HepG2 (cell line): ENCODE results near the gene NMT2. TPM values are rescaled to one million over a fixed set of nuclear protein-coding genes. Genes with fewer than 3 reads are reported as not detected.

Source experiments
- IKZF1 ChIP-seq: fragments of 450-650 bp; IDR thresholded peaks from 2 replicates; pipeline ENCODE4 v1.7.1; 2016
- KAT2B ChIP-seq: fragments of 150-350 bp; IDR thresholded peaks from 2 replicates; pipeline ENCODE4 v1.6.1; 2014; ENCODE audit warnings: low read depth, low read length, borderline replicate concordance
- KDM4B ChIP-seq: sonication (generic); formaldehyde crosslinking; IDR thresholded peaks from 2 replicates; pipeline ENCODE4 v1.4.0; 2020; ENCODE audit warnings: missing genetic modification reagents
- KMT2B ChIP-seq: IDR thresholded peaks from 2 replicates; pipeline ENCODE4 v1.6.1; 2016; ENCODE audit warnings: missing genetic modification reagents, missing compliant biosample characterization
- MTA3 ChIP-seq: sonication (generic); formaldehyde crosslinking; IDR thresholded peaks from 2 replicates; pipeline ENCODE4 v1.4.0; 2020; ENCODE audit warnings: missing genetic modification reagents
- RELA ChIP-seq: sonication (generic); formaldehyde crosslinking; IDR thresholded peaks from 2 replicates; pipeline ENCODE4 v1.4.0; 2020; ENCODE audit warnings: missing genetic modification reagents
- SMAD3 ChIP-seq: sonication (generic); formaldehyde crosslinking; IDR thresholded peaks from 2 replicates; pipeline ENCODE4 v1.4.0; 2020; ENCODE audit warnings: missing genetic modification reagents
- SOX13 ChIP-seq, 3 experiments: fragments of 450-650 bp in 1 of 3; sonication (generic) in 1 of 3; formaldehyde crosslinking in 1 of 3; IDR thresholded peaks in 2 of 3; conservative IDR thresholded peaks in 1 of 3; 2 replicates each; pipeline versions ENCODE4 v1.5.0 to v1.6.1; 2016 to 2020; ENCODE audit warnings: antibody characterized with exemption in 1 of 3, mild to moderate bottlenecking in 1 of 3, missing compliant biosample characterization in 1 of 3, missing genetic modification reagents in 1 of 3, moderate library complexity in 1 of 3
- U2AF1 ChIP-seq: fragments of 200-400 bp; formaldehyde crosslinking; optimal IDR thresholded peaks from 2 replicates; pipeline ENCODE3; 2017; ENCODE audit warnings: mild to moderate bottlenecking, low read depth, low read length
- ZBTB8A ChIP-seq: sonication (generic); formaldehyde crosslinking; IDR thresholded peaks from 2 replicates; pipeline ENCODE4 v1.4.0; 2020; ENCODE audit warnings: mild to moderate bottlenecking, low read depth, missing genetic modification reagents, borderline replicate concordance
- ZNF121 ChIP-seq: sonication (generic); formaldehyde crosslinking; IDR thresholded peaks from 2 replicates; pipeline ENCODE4 v1.5.0; 2020; ENCODE audit warnings: mild to moderate bottlenecking, missing genetic modification reagents
- ZNF292 ChIP-seq: sonication (generic); formaldehyde crosslinking; IDR thresholded peaks from 2 replicates; pipeline ENCODE4 v1.8.1; 2022; ENCODE audit warnings: mild to moderate bottlenecking, low read depth, missing genetic modification reagents, borderline replicate concordance
- ZNF749 ChIP-seq: sonication (generic); formaldehyde crosslinking; IDR thresholded peaks from 2 replicates; pipeline ENCODE4 v1.8.0; 2022; ENCODE audit warnings: mild to moderate bottlenecking, missing genetic modification reagents, moderate library complexity, borderline replicate concordance
- ZSCAN31 ChIP-seq: sonication (generic); formaldehyde crosslinking; IDR thresholded peaks from 2 replicates; pipeline ENCODE4 v1.5.0; 2020; ENCODE audit warnings: low read depth, mild to moderate bottlenecking, missing genetic modification reagents
- ZZZ3 ChIP-seq: sonication (generic); formaldehyde crosslinking; IDR thresholded peaks from 2 replicates; pipeline ENCODE4 v1.4.0; 2020; ENCODE audit warnings: missing genetic modification reagents, mild to moderate bottlenecking, borderline replicate concordance
- polyA plus RNA-seq, 8 experiments: library from polyadenylated mRNA; depleted of rRNA in 3 of 8; stranded (reverse) in 7 of 8; unstranded in 1 of 8; fragments of >200 nt; fragmentation: Illumina TruSeq in 4 of 8; extraction: Trizol in 4 of 8; gene quantifications; 2 replicates each; pipeline versions ENCODE4 v1.2.1 to v1.2.3, GENCODE V29; 2011 to 2016; ENCODE audit warnings: low read depth in 4 of 8, missing spikeins in 1 of 8, mixed read lengths in 1 of 8; ENCODE audit not compliant: insufficient read depth in 1 of 8
- total RNA-seq, 5 experiments: library from RNA; depleted of rRNA; stranded (reverse); fragments of >200 nt; fragmentation: Illumina TruSeq; extraction: Trizol; gene quantifications; 2 replicates each; pipeline ENCODE4 v1.2.3, GENCODE V29; 2016; ENCODE audit warnings: low read depth in 1 of 5
- TF ChIP-seq, protein P1 (sequence below): sonication (generic); formaldehyde crosslinking; IDR thresholded peaks from 2 replicates; pipeline ENCODE4 v1.5.0; 2020; ENCODE audit warnings: missing genetic modification reagents
- TF ChIP-seq, protein P2 (sequence below): sonication (generic); formaldehyde crosslinking; IDR thresholded peaks from 2 replicates; pipeline ENCODE4 v1.4.0; 2020; ENCODE audit warnings: mild to moderate bottlenecking, missing genetic modification reagents, borderline replicate concordance
- TF ChIP-seq, protein P3 (sequence below): sonication (generic); formaldehyde crosslinking; IDR thresholded peaks from 2 replicates; pipeline ENCODE4 v1.8.1; 2023; ENCODE audit warnings: mild to moderate bottlenecking, inconsistent platforms, moderate library complexity, missing genetic modification reagents, borderline replicate concordance
- TF ChIP-seq, protein P4 (sequence below): sonication (generic); formaldehyde crosslinking; IDR thresholded peaks from 2 replicates; pipeline ENCODE4 v1.4.0; 2020; ENCODE audit warnings: missing genetic modification reagents, borderline replicate concordance

NMT2 gene
- total and polyA plus RNA-seq, 2 of the 13 experiments (the other 11 are each of a cell fraction or from before 2014, with no cell fraction given): 10.1 to 23.8 TPM

DNA sequence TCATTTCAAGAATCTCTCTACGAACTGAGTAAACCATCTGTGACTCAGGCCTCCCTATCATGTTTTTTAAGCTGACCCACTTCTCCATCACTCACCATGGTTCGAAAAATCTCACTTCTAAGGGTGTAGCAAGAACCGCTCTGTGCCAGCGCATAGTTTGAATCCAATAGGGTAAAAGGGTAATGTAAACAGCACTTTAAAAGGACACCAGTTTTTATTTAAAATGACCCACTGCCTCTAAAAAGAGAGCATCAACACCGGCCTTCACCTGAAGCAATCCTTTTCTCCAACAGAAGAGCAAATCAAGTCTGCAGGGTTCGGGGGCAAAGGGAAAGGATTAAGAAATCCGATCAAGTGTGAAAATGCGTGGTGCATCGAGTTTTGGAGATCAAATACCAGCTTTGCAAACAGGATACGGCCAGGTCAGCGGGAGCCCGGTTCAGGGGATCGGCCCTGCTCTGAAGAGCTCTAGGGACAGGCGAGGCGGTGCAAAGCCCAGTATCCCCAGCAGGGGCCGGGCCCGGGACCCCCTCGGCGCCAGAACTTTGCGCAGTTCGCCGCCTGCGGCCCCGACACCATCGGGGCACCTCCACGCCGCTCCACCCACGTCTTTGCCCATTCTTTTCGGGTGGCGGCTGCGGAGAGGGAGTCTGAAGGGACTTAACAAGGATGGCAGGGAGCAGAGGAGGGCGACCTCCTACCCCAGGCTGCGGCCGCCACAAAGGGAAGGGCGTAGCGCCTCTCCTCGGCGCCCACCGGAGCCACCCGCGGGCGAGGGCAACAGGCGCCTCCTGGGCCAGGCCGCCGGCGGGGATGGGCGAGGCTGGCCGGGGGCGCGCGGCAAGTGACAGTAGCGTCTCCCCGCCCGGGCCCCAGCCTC, 842 bp downstream of the NMT2 start (continued):
- TF ChIP-seq U2AF1 (no peak), SMAD3 (CRISPR knock-in tag) (no peak), RELA (CRISPR knock-in tag) (no peak), ZNF121 (peak; percentile 54; the same call in 1 of the 2 replicates), IKZF1 (no peak), ZSCAN31 (no peak), KAT2B (no peak), KMT2B (no peak; the same call in 1 of the 2 replicates), MTA3 (CRISPR knock-in tag) (no peak), ZNF749 (CRISPR knock-in tag) (0 out of 2 replicates have a peak, but pooled peaks have one; percentile 24), ZZZ3 (no peak), KDM4B (no peak), ZNF292 (CRISPR knock-in tag) (0 out of 2 replicates have a peak, but pooled peaks have one; percentile 23), ZBTB8A (CRISPR knock-in tag) (no peak), SOX13 (IDR thresholded peaks at IDR 0.05) (no peak), SOX13 (CRISPR knock-in tag; conservative IDR thresholded peaks at IDR 0.05 in 1 of 2, IDR thresholded peaks at IDR 0.05 in 1 of 2) (no peak)
- TF ChIP-seq, protein P1, sequence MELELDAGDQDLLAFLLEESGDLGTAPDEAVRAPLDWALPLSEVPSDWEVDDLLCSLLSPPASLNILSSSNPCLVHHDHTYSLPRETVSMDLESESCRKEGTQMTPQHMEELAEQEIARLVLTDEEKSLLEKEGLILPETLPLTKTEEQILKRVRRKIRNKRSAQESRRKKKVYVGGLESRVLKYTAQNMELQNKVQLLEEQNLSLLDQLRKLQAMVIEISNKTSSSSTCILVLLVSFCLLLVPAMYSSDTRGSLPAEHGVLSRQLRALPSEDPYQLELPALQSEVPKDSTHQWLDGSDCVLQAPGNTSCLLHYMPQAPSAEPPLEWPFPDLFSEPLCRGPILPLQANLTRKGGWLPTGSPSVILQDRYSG: no peak
- TF ChIP-seq, protein P2, sequence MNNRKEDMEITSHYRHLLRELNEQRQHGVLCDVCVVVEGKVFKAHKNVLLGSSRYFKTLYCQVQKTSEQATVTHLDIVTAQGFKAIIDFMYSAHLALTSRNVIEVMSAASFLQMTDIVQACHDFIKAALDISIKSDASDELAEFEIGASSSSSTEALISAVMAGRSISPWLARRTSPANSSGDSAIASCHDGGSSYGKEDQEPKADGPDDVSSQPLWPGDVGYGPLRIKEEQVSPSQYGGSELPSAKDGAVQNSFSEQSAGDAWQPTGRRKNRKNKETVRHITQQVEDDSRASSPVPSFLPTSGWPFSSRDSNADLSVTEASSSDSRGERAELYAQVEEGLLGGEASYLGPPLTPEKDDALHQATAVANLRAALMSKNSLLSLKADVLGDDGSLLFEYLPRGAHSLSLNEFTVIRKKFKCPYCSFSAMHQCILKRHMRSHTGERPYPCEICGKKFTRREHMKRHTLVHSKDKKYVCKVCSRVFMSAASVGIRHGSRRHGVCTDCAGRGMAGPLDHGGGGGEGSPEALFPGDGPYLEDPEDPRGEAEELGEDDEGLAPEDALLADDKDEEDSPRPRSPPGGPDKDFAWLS (CRISPR knock-in tag): no peak
- TF ChIP-seq, protein P3, sequence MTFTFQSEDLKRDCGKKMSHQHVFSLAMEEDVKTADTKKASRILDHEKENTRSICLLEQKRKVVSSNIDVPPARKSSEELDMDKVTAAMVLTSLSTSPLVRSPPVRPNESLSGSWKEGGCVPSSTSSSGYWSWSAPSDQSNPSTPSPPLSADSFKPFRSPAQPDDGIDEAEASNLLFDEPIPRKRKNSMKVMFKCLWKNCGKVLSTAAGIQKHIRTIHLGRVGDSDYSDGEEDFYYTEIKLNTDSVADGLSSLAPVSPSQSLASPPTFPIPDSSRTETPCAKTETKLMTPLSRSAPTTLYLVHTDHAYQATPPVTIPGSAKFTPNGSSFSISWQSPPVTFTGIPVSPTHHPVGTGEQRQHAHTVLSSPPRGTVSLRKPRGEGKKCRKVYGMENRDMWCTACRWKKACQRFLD (CRISPR knock-in tag): no peak; the same call in 1 of the 2 replicates
- TF ChIP-seq, protein P4, sequence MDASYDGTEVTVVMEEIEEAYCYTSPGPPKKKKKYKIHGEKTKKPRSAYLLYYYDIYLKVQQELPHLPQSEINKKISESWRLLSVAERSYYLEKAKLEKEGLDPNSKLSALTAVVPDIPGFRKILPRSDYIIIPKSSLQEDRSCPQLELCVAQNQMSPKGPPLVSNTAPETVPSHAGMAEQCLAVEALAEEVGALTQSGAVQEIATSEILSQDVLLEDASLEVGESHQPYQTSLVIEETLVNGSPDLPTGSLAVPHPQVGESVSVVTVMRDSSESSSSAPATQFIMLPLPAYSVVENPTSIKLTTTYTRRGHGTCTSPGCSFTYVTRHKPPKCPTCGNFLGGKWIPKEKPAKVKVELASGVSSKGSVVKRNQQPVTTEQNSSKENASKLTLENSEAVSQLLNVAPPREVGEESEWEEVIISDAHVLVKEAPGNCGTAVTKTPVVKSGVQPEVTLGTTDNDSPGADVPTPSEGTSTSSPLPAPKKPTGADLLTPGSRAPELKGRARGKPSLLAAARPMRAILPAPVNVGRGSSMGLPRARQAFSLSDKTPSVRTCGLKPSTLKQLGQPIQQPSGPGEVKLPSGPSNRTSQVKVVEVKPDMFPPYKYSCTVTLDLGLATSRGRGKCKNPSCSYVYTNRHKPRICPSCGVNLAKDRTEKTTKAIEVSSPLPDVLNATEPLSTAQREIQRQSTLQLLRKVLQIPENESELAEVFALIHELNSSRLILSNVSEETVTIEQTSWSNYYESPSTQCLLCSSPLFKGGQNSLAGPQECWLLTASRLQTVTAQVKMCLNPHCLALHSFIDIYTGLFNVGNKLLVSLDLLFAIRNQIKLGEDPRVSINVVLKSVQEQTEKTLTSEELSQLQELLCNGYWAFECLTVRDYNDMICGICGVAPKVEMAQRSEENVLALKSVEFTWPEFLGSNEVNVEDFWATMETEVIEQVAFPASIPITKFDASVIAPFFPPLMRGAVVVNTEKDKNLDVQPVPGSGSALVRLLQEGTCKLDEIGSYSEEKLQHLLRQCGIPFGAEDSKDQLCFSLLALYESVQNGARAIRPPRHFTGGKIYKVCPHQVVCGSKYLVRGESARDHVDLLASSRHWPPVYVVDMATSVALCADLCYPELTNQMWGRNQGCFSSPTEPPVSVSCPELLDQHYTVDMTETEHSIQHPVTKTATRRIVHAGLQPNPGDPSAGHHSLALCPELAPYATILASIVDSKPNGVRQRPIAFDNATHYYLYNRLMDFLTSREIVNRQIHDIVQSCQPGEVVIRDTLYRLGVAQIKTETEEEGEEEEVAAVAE: no peak
